ENCODE data around the gene ADAM17. TPM values are rescaled to one million over a fixed set of nuclear protein-coding genes. Genes with fewer than 3 reads are reported as not detected.

ADAM17 gene
- total and polyA plus RNA-seq, 9 of the 15 experiments (the other 6 are each of a cell fraction or from before 2014, with no cell fraction given), result 5.8 to 30.0 (median 19.0) TPM

- no peak for TF ChIP-seq PHF20 (IDR thresholded peaks at IDR 0.05; ENCODE audit: partially characterized antibody)
- TF ChIP-seq IRF9 (tag; IDR thresholded peaks at IDR 0.05), result no peak
- no peak for TF ChIP-seq SNRNP70 (optimal IDR thresholded peaks at IDR 0.05; ENCODE audit: low read depth, low read length)
- TF ChIP-seq SAFB2 (IDR thresholded peaks at IDR 0.05; ENCODE audit: borderline replicate concordance, low read depth, low read length, severe bottlenecking), result no peak
- TF ChIP-seq NR2F6 (CRISPR knock-in tag; IDR thresholded peaks at IDR 0.05), result no peak
- no peak for TF ChIP-seq RERE (CRISPR knock-in tag; IDR thresholded peaks at IDR 0.05; ENCODE audit: borderline replicate concordance)
- no peak for TF ChIP-seq NFIX (CRISPR knock-in tag; IDR thresholded peaks at IDR 0.05; ENCODE audit: low read depth)
- TF ChIP-seq HDAC1 (IDR thresholded peaks at IDR 0.05), result no peak
- no peak for TF ChIP-seq ZC3H4 (CRISPR knock-in tag; IDR thresholded peaks at IDR 0.05; ENCODE audit: borderline replicate concordance)
Observed at GRCh38 chr2:9480157-9480556, 75.5 kb downstream of the ADAM17 start (continued).
